OCI-LY7 (cell line): ENCODE measurements around the gene ANKRD49. TPM values are rescaled to one million over a fixed set of nuclear protein-coding genes. Genes with fewer than 3 reads are reported as not detected.
A peak's percentile ranks its signal among the peaks of the same experiment; 100 is the strongest.

Experiments used
- Bru-seq: library from RNA; stranded (reverse); fragments of 400-500 nt; gene quantifications from one replicate; lab custom pipeline; 2021; lab: Mats Ljungman, UMichigan
- BruChase-seq, 2 experiments: library from RNA; stranded (reverse); fragments of 400-500 nt; gene quantifications; one replicate each; lab custom pipeline; 2021; lab: Mats Ljungman, UMichigan
- BruUV-seq: library from RNA; stranded (reverse); fragments of 400-500 nt; replicated peaks from 2 replicates; lab custom pipeline; 2021; lab: Mats Ljungman, UMichigan
- CTCF ChIA-PET: fragments of 300-600 bp; sonication (Branson Sonifier 250); formaldehyde crosslinking; loops from one replicate; lab custom pipeline; 2022; ENCODE audit warnings: antibody characterized with exemption; ENCODE audit not compliant: unreplicated experiment; lab: Charles Lee
- POLR2A ChIA-PET: fragments of 300-600 bp; sonication (Branson Sonifier 250); formaldehyde crosslinking; loops from one replicate; lab custom pipeline; 2022; ENCODE audit warnings: antibody characterized with exemption; lab: Charles Lee
- DNase-seq: peaks from one replicate; pipeline ENCODE4 v3.0.0-alpha.2; 2015; ENCODE audit warnings: low spot score
- H2AFZ ChIP-seq: fragments of 200-600 bp; sonication (generic), shearing (Covaris generic); 2 replicates; pipeline ENCODE4 v1.6.1; 2014; ENCODE audit warnings: mild to moderate bottlenecking, antibody characterized with exemption, low read length, moderate library complexity
- H3K27ac ChIP-seq: fragments of 200-600 bp; sonication (generic); 2 replicates; pipeline ENCODE4 v1.5.1; 2014; ENCODE audit warnings: mixed run types, low read depth, mild to moderate bottlenecking, moderate library complexity, low read length, inconsistent platforms; ENCODE audit not compliant: poor library complexity, severe bottlenecking
- H3K36me3 ChIP-seq: fragments of 200-600 bp; sonication (generic); 2 replicates; pipeline ENCODE4 v1.6.1; 2014; ENCODE audit warnings: mild to moderate bottlenecking, antibody characterized with exemption, low read length, moderate library complexity, mixed read lengths; ENCODE audit not compliant: insufficient read depth
- H3K4me1 ChIP-seq: fragments of 200-600 bp; sonication (generic); 2 replicates; pipeline ENCODE4 v1.5.1; 2014; ENCODE audit warnings: mild to moderate bottlenecking, low read length; ENCODE audit not compliant: insufficient read depth, poor library complexity, severe bottlenecking
- H3K4me2 ChIP-seq: fragments of 200-600 bp; sonication (generic); 2 replicates; pipeline ENCODE4 v1.6.1; 2014; ENCODE audit warnings: mild to moderate bottlenecking, low read length
- H3K4me3 ChIP-seq: fragments of 200-600 bp; sonication (generic); 2 replicates; pipeline ENCODE4 v1.5.1; 2014; ENCODE audit warnings: mild to moderate bottlenecking, low read depth, low read length; ENCODE audit not compliant: poor library complexity, severe bottlenecking
- H3K79me2 ChIP-seq: fragments of 200-600 bp; sonication (generic); 2 replicates; pipeline ENCODE4 v1.6.1; 2016; ENCODE audit warnings: low read depth, mild to moderate bottlenecking, low read length, moderate library complexity, mixed read lengths; ENCODE audit not compliant: insufficient read depth
- H3K9me2 ChIP-seq: fragments of 200-600 bp; sonication (generic); 2 replicates; pipeline ENCODE4 v1.6.1; 2016; ENCODE audit warnings: mild to moderate bottlenecking, low read length, mixed read lengths; ENCODE audit not compliant: insufficient read depth
- H3K9me3 ChIP-seq: fragments of 200-600 bp; sonication (generic); 2 replicates; pipeline ENCODE4 v1.6.1; 2014; ENCODE audit warnings: mild to moderate bottlenecking, mixed run types, low read length, mixed read lengths
- H4K20me1 ChIP-seq: fragments of 200-600 bp; sonication (generic); 2 replicates; pipeline ENCODE4 v1.6.1; 2014; ENCODE audit warnings: mild to moderate bottlenecking, antibody characterized with exemption, low read length, moderate library complexity, mixed read lengths; ENCODE audit not compliant: insufficient read depth
- CTCF ChIP-seq: fragments of 200-600 bp; sonication (generic); conservative IDR thresholded peaks from 2 replicates; pipeline ENCODE4 v1.5.1; 2014; ENCODE audit warnings: mild to moderate bottlenecking, antibody characterized with exemption, low read length, moderate library complexity, mixed read lengths
- EZH2phosphoT487 ChIP-seq: fragments of 200-600 bp; sonication (generic); IDR thresholded peaks from 2 replicates; pipeline ENCODE4 v1.6.1; 2018; ENCODE audit warnings: low read depth, borderline replicate concordance, mild to moderate bottlenecking, mixed run types, antibody characterized with exemption, low read length, moderate library complexity, mixed read lengths
- intact Hi-C: fragments of 100-400 bp; cut with micrococcal nuclease; formaldehyde crosslinking; loops from one replicate; pipeline ENCODE4 v1.10.0; 2022; ENCODE audit not compliant: unreplicated experiment
- long read RNA-seq: library from polyadenylated mRNA; stranded (forward); transcript quantifications from one replicate; pipeline ENCODE4 v2.0.0, GENCODE V29; 2022
- total RNA-seq, 2 experiments: library from RNA; depleted of rRNA in 1 of 2; stranded (reverse); fragments of >200 nt in 1 of 2; shearing (Covaris generic) in 1 of 2; gene quantifications; 2 replicates each; pipeline ENCODE4 v1.2.3, GENCODE V29; 2014 to 2022

Gene ANKRD49, protein sequence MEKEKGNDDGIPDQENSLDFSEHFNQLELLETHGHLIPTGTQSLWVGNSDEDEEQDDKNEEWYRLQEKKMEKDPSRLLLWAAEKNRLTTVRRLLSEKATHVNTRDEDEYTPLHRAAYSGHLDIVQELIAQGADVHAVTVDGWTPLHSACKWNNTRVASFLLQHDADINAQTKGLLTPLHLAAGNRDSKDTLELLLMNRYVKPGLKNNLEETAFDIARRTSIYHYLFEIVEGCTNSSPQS
- total RNA-seq (2014; rRNA removed; shearing (Covaris generic)): 26.1 and 29.2 TPM in 2 replicates
- 26.8 and 28.8 TPM in 2 replicates for total RNA-seq (2022)
- Bru-seq, nascent RNA: percentile 90 among the genes with signal in this experiment
- BruChase-seq, experiment 1, labeled RNA remaining after a 6-hour chase: percentile 50 among the genes with signal in this experiment
- BruChase-seq, experiment 2, labeled RNA remaining after a 2-hour chase: percentile 94 among the genes with signal in this experiment
- long read RNA-seq, transcript ANKRD49-210 (3 exons, 2,268 nt): major isoform, 27 of 55 reads
- long read RNA-seq, partial matches to known transcripts: 0 of 55 reads
- long read RNA-seq, other reads (novel, unspliced or antisense): 20 of 55 reads

- Histone ChIP-seq H3K9me2 (no peaks in the 10 kb centered on the region), H3K4me3 (peak within 1 kb of the TSS; percentile 88), H3K36me3 (peaks cover 44% of the 10 kb centered on the region), H3K4me1 (peaks cover 25% of the 10 kb centered on the region), H3K9me3 (no peaks in the 10 kb centered on the region), H3K27ac (peak within 1 kb of the TSS; percentile 58), H4K20me1 (peaks cover 25% of the 10 kb centered on the region; the same call in 1 of the 2 replicates), H2AFZ (peak within 1 kb of the TSS; percentile 95), H3K4me2 (peak within 1 kb of the TSS; percentile 96), H3K79me2 (peaks cover 56% of the 10 kb centered on the region)
- intact Hi-C loops: loop anchor here (5.0 to 10.0 kb wide), 2 partner anchors 366 to 699 kb away; partner anchors contain the start of gene PANX1
- POLR2A ChIA-PET: interaction anchor here (0.6 to 1.7 kb wide), 5 partner anchors 9 to 703 kb away, joined by 3 to 5 read pairs (median 3); no protein-coding TSS in a partner anchor
- BruUV-seq: TSS peak; percentile 76
- no peak for TF ChIP-seq EZH2phosphoT487
- TF ChIP-seq CTCF: no peak
- CTCF ChIA-PET: no interaction called here
- peak; percentile 97 for DNase-seq
Observed at GRCh38 chr11:94493281-94494125, at the start of gene ANKRD49, which contains the start of gene MRE11. Gene ANKRD49 (plus strand): TSS chr11:94493984. CDS start chr11:94496694, 2,710 bp downstream. Gene MRE11 (minus strand): TSS chr11:94493844. CDS start chr11:94492801, 1,043 bp downstream.

- Histone ChIP-seq H3K9me3 (no peaks in the 10 kb centered on the region), H3K4me2 (no peak overlapping the region), H3K9me2 (no peaks in the 10 kb centered on the region), H2AFZ (no peak overlapping the region), H3K27ac (no peak overlapping the region), H4K20me1 (no peaks in the 10 kb centered on the region), H3K36me3 (peaks cover 78% of the 10 kb centered on the region), H3K4me1 (no peaks in the 10 kb centered on the region), H3K4me3 (no peak overlapping the region), H3K79me2 (no peaks in the 10 kb centered on the region)
- TF ChIP-seq CTCF (no peak), EZH2phosphoT487 (no peak)
- ChIA-PET CTCF (no interaction called here), POLR2A (interaction anchor here (1.1 kb wide), 1 partner anchor 44 kb away, joined by 3 read pairs; no protein-coding TSS in a partner anchor)
- intact Hi-C loops: no loop called here
- DNase-seq: no peak
- no TSS peak for BruUV-seq
Observed at GRCh38 chr11:94445641-94446040, 48.1 kb upstream of the ANKRD49 start.
